ENCODE results near the gene MRPS2. TPM values are rescaled to one million over a fixed set of nuclear protein-coding genes. Genes with fewer than 3 reads are reported as not detected.
A peak's percentile ranks its signal among the peaks of the same experiment; 100 is the strongest.

The MRPS2 gene
- total RNA-seq, 4 donors from 2014 or later: 9.7 to 28.2 (median 20.1) TPM

DNA sequence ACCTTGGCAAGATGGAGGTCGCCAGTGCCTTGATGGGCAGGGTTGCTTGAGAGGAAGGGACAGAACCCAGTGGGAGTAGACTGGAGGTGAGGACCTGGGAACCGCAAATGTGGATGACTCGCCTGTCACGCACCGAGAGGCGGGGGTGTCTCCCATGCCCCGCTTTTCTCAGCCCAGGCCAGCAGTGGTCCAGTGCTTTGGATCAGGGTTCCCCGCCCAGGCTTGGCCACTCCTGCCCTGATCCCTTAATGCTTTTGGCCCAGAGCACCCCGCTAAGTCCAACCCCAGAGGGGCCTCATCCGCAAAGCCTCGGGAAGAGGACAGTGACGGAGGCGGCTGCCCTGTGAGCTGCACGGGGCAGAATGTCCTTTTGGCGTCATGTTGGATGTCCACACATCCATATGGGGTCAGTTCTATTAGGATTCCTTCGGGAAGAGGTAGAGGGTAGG, 2.4 kb downstream of the MRPS2 start:
- Histone ChIP-seq H3K4me1 (peaks cover 2 to 16% of the 10 kb centered on the region in 2 donors), H3K9me3 (no peaks in the 10 kb centered on the region), H3K27ac (no peak overlapping the region), H3K4me3 (no peak overlapping the region), H3K36me3 (no peaks in the 10 kb centered on the region), H3K27me3 (no peaks in the 10 kb centered on the region)
- intact Hi-C loops (cut with DNase I; ENCODE audit: low total_unique reads): no loop called here
- TF ChIP-seq, protein P1, sequence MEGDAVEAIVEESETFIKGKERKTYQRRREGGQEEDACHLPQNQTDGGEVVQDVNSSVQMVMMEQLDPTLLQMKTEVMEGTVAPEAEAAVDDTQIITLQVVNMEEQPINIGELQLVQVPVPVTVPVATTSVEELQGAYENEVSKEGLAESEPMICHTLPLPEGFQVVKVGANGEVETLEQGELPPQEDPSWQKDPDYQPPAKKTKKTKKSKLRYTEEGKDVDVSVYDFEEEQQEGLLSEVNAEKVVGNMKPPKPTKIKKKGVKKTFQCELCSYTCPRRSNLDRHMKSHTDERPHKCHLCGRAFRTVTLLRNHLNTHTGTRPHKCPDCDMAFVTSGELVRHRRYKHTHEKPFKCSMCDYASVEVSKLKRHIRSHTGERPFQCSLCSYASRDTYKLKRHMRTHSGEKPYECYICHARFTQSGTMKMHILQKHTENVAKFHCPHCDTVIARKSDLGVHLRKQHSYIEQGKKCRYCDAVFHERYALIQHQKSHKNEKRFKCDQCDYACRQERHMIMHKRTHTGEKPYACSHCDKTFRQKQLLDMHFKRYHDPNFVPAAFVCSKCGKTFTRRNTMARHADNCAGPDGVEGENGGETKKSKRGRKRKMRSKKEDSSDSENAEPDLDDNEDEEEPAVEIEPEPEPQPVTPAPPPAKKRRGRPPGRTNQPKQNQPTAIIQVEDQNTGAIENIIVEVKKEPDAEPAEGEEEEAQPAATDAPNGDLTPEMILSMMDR (IDR thresholded peaks at IDR 0.05): no peak
- no peak for TF ChIP-seq POLR2A (IDR thresholded peaks at IDR 0.05)
- DNase-seq: no peak

GRCh38 chr9:135503371-135504261, 3.1 kb downstream of the MRPS2 start:
- intact Hi-C loops (cut with DNase I; ENCODE audit: low total_unique reads): no loop called here
- no peaks in the 10 kb centered on the region for H3K9me3 ChIP-seq

GRCh38 chr9:135504262-135505243, 4.1 kb downstream of the MRPS2 start:
- intact Hi-C loops (cut with DNase I; ENCODE audit: low total_unique reads): no loop called here
- no peaks in the 10 kb centered on the region for H3K9me3 ChIP-seq
- peak; percentile 37 to 40 for DNase-seq
- no peak overlapping the region for H3K27ac ChIP-seq
- no peak overlapping the region for H3K4me3 ChIP-seq
- H3K27me3 ChIP-seq: no peaks in the 10 kb centered on the region
- peaks cover 2 to 16% of the 10 kb centered on the region in 2 donors for H3K4me1 ChIP-seq
- no peak for TF ChIP-seq POLR2A (IDR thresholded peaks at IDR 0.05)
- TF ChIP-seq, protein P1 (IDR thresholded peaks at IDR 0.05): peak; percentile 29 to 59 (median 46)
- no peaks in the 10 kb centered on the region for H3K36me3 ChIP-seq

More at GRCh38 chr9:135503371-135504261, 3.1 kb downstream of the MRPS2 start:
- no peaks in the 10 kb centered on the region for H3K36me3 ChIP-seq
- H3K4me1 ChIP-seq: peaks cover 2 to 16% of the 10 kb centered on the region in 2 donors
- TF ChIP-seq, protein P1 (IDR thresholded peaks at IDR 0.05): no peak
- no peak for TF ChIP-seq POLR2A (IDR thresholded peaks at IDR 0.05)
- DNase-seq: no peak
- no peak overlapping the region for H3K4me3 ChIP-seq
- H3K27me3 ChIP-seq: no peaks in the 10 kb centered on the region
- H3K27ac ChIP-seq: no peak overlapping the region

DNA sequence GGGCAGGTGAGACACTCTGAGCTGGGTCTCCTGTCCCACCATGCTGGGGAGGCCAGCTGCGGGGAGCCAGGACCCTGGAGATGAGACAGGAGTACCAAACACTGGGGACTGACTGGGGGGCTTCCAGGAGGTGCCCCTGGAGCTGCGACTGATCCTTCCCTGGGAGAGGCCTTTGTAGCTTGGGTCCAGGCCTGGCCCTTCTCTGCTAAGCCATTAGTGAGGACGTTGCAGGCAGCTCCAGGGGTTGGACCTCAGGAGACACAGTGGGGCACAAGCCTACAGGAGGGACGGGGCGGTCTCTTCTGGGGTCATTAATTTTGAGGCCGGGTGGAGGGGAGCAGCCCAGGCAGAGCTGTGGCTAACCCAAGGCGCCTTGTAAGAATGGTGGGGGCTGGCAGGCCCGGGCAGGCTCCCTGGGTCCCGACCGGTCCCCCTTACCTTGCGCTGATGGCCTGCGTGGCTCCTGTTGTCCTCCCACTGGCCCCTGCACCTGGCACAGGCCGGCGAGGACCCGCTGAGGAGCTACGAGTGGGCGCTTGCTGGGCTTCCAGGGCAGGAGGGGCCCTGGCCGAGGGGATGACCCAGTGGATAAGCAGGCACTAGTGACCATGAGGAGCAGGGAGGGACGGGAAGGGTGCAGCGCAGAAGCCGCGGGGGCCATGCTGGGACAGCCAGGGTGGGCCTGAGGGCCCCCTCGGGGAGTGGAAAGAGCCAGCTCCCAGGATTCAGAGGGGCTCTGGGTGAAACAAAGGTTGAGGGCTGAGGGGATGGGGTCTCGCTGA, 5.1 kb downstream of the MRPS2 start:
- Histone ChIP-seq H3K9me3 (no peaks in the 10 kb centered on the region), H3K4me1 (peaks cover 2 to 16% of the 10 kb centered on the region in 2 donors), H3K27ac (no peak overlapping the region), H3K36me3 (no peaks in the 10 kb centered on the region), H3K27me3 (no peaks in the 10 kb centered on the region), H3K4me3 (no peak overlapping the region)
- TF ChIP-seq, protein P1 (IDR thresholded peaks at IDR 0.05): no peak
- TF ChIP-seq POLR2A (IDR thresholded peaks at IDR 0.05): peak in 1 of 2 donors; percentile 12
- no peak for DNase-seq
- intact Hi-C loops (cut with DNase I; ENCODE audit: low total_unique reads): no loop called here
